Tibial nerve (tissue), 4 donors: ENCODE data around the gene SMIM38. TPM values are rescaled to one million over a fixed set of nuclear protein-coding genes. Genes with fewer than 3 reads are reported as not detected.
"Not testable (repeated sequence)": the region's sequence is repeated elsewhere in the genome, so short reads cannot be mapped to it uniquely, and the experiment has no call there.

Experiments
- DNase-seq, 2 donors: peaks; one replicate each; pipeline ENCODE4 v3.0.0-alpha.2; 2019; ENCODE audit warnings: low spot score in 2 of 2
- H3K27ac ChIP-seq, 4 donors: fragments of 200-600 bp; sonication (generic) in 3 of 4; one replicate each; pipeline ENCODE4 v1.5.1; 2017 to 2019; ENCODE audit warnings: mild to moderate bottlenecking in 1 of 4
- H3K27me3 ChIP-seq, 2 donors: fragments of 200-600 bp; sonication (generic) in 1 of 2; one replicate each; pipeline versions ENCODE4 v1.5.1 to v1.6.0; 2017 to 2019
- H3K36me3 ChIP-seq, 3 donors: fragments of 200-600 bp; sonication (generic); one replicate each; pipeline ENCODE4 v1.5.1; 2018 to 2019
- H3K4me1 ChIP-seq, 4 donors: fragments of 200-600 bp; sonication (generic) in 3 of 4; one replicate each; pipeline ENCODE4 v1.5.1; 2017 to 2019
- H3K4me3 ChIP-seq, 4 donors: fragments of 200-600 bp; sonication (generic) in 3 of 4; one replicate each; pipeline ENCODE4 v1.5.1; 2017 to 2019; ENCODE audit warnings: mild to moderate bottlenecking in 1 of 4, moderate library complexity in 1 of 4
- H3K9me3 ChIP-seq, 4 donors: fragments of 200-600 bp; sonication (generic) in 3 of 4; one replicate each; pipeline ENCODE4 v1.5.1; 2017 to 2019
- EP300 ChIP-seq, 2 donors: sonication (generic); formaldehyde crosslinking; IDR thresholded peaks; one replicate each; pipeline ENCODE4 v1.6.1; 2017; ENCODE audit warnings: antibody characterized with exemption in 2 of 2, mild to moderate bottlenecking in 1 of 2
- POLR2A ChIP-seq, 2 donors: fragments of 450-650 bp; IDR thresholded peaks; one replicate each; pipeline ENCODE4 v1.6.1; 2017; ENCODE audit warnings: antibody characterized with exemption in 2 of 2, mild to moderate bottlenecking in 2 of 2, moderate library complexity in 2 of 2
- WGBS, 2 donors: methylation state at CpG; one replicate each; pipeline ENCODE4 v1.1.5; 2018; 5-methylcytosine and 5-hydroxymethylcytosine counted together
- total RNA-seq, 4 donors: library from RNA; depleted of rRNA; stranded (reverse); fragments of >200 nt; gene quantifications; one replicate each; pipeline ENCODE4 v1.1.0, GENCODE V29; 2016
- TF ChIP-seq, protein P1 (sequence below), 5 experiments: fragments of 200-600 bp in 3 of 5; fragments of 450-650 bp in 2 of 5; sonication (generic) in 3 of 5; IDR thresholded peaks; one replicate each; pipeline ENCODE4 v1.5.1; 2016 to 2019; ENCODE audit warnings: antibody characterized with exemption in 5 of 5, mild to moderate bottlenecking in 3 of 5, moderate library complexity in 2 of 5

The SMIM38 gene
- total RNA-seq, 4 donors from 2014 or later: 3.3 to 4.6 (median 4.1) TPM

DNA sequence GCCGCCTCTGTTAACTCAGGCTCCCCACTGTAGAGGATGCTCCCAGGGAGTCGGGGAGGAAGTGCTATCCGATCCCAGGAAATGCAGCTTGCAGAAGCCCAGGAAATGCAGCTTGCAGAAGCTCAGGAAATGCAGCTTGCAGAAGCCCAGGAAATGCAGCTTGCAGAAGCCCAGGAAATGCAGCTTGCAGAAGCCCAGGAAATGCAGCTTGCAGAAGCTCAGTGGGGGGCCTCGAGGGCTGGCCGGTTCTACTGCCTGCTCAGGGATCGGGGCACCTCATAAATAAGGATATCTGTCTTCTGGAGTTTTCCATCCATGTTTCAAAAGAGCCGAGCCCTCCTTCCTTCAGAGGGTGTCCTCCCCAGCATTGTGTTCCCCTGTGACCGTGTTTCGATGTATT is 25.1 kb upstream of the SMIM38 start:
- Histone ChIP-seq H3K36me3 (no peaks in the 10 kb centered on the region), H3K27ac (peak overlapping the region in 1 of 4 donors; percentile 69), H3K4me1 (peaks cover 0 to 13% (median 2%) of the 10 kb centered on the region in 4 donors), H3K9me3 (peaks cover 0 to 20% (median 0%) of the 10 kb centered on the region in 4 donors), H3K27me3 (no peaks in the 10 kb centered on the region), H3K4me3 (no peak overlapping the region)
- TF ChIP-seq, protein P1, sequence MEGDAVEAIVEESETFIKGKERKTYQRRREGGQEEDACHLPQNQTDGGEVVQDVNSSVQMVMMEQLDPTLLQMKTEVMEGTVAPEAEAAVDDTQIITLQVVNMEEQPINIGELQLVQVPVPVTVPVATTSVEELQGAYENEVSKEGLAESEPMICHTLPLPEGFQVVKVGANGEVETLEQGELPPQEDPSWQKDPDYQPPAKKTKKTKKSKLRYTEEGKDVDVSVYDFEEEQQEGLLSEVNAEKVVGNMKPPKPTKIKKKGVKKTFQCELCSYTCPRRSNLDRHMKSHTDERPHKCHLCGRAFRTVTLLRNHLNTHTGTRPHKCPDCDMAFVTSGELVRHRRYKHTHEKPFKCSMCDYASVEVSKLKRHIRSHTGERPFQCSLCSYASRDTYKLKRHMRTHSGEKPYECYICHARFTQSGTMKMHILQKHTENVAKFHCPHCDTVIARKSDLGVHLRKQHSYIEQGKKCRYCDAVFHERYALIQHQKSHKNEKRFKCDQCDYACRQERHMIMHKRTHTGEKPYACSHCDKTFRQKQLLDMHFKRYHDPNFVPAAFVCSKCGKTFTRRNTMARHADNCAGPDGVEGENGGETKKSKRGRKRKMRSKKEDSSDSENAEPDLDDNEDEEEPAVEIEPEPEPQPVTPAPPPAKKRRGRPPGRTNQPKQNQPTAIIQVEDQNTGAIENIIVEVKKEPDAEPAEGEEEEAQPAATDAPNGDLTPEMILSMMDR (IDR thresholded peaks at IDR 0.05): no peak
- TF ChIP-seq EP300 (IDR thresholded peaks at IDR 0.05) (no peak), POLR2A (IDR thresholded peaks at IDR 0.05) (no peak)
- 64 to 68% methylated on average over 9 of the region's 9 CpGs for WGBS, 2 donors
- DNase-seq: peak in 1 of 2 donors; percentile 4

DNA sequence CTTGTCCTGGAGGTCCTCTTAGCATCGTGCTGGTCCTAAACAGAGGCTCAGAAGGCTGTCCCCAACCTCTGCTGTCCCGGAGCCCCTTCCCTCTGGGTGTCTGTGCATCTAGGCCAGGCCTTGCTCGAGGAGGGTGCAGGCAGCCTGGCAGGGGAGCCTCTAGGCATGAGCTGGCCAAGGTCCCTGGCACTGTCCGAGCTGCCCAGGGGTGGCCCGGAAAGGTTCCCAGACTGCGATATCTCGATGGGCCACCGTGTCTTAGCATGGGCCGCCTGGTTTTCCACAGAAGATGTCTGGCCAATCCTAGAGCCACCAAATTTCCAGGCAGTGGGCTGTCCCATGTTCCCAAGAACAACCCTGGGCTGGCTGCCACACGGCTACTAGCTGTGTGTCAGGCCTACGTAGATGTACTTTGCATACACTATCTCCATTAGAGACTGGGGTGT is 24.6 kb upstream of the SMIM38 start:
- peaks cover 0 to 13% (median 2%) of the 10 kb centered on the region in 4 donors for H3K4me1 ChIP-seq
- TF ChIP-seq, protein P1 (IDR thresholded peaks at IDR 0.05): no peak
- no peak for TF ChIP-seq POLR2A (IDR thresholded peaks at IDR 0.05)
- no peak for TF ChIP-seq EP300 (IDR thresholded peaks at IDR 0.05)
- peak in 1 of 2 donors; percentile 3 for DNase-seq
- H3K9me3 ChIP-seq: peaks cover 0 to 20% (median 0%) of the 10 kb centered on the region in 4 donors
- 65 to 81% methylated on average over 5 to 10 of the region's 11 CpGs for WGBS, 2 donors
- no peaks in the 10 kb centered on the region for H3K27me3 ChIP-seq
- no peak overlapping the region for H3K4me3 ChIP-seq
- H3K27ac ChIP-seq: peak overlapping the region in 2 of 4 donors; percentile 40 to 69
- H3K36me3 ChIP-seq: no peaks in the 10 kb centered on the region

DNA sequence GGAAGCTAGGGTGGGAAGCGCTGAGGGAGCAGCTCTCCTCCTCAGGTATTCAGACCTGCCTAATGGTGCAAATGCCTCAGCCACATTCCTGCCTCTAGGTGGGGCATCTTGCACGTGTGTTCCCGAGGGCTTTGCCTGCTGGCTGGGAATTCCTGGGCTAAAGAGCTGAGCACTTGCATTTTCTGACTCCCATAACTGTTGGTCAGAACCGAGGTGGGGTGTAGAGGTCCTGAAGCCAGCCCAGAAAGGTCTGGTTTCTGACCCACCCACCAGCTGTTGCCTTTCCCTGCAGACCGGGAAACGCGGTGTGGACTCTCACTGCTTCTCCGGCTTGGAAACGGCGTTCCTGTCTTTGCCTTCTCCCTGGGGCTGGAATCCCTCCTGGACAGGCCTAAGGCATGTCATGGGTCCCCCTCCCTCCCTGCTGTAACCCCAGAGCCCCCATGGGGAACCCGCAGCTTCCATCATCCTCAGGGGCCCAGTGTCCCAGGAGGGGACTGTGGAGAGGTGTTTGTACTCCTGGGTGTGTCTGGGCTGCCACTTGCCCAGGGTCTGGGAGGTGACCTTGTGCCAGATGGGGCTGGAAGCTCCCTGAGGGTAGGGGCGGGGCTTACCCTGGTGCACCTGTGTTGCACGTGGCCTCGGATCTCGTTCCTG is 24.0 kb upstream of the SMIM38 start:
- H3K27ac ChIP-seq: peak overlapping the region in 3 of 4 donors; percentile 18 to 69 (median 50)
- TF ChIP-seq POLR2A (IDR thresholded peaks at IDR 0.05) (no peak), EP300 (IDR thresholded peaks at IDR 0.05) (peak in 1 of 2 donors; percentile 51)
- TF ChIP-seq, protein P1 (IDR thresholded peaks at IDR 0.05): peak; percentile 74 to 94 (median 78)

DNA sequence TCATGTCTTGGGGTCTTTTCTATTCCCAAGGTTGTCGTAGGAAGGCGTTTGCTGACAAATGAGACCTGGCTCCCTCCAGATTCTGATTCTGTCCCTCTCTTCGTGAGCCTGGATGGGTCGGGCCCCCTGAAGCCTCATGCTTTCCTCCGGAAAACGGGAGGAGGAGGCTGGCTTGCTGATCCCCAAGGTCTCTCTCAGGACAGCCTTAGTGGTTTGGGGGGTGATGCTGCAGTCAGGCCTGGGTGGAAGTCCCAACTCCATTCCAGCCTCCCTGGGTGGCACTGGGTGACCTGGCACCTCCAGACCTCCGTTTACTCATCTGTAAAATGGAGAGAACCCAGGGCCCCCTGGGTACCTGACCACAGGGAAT is 23.4 kb upstream of the SMIM38 start:
- no peaks in the 10 kb centered on the region for H3K27me3 ChIP-seq
- peaks cover 0 to 20% (median 0%) of the 10 kb centered on the region in 4 donors for H3K9me3 ChIP-seq
- H3K4me3 ChIP-seq: no peak overlapping the region
- H3K27ac ChIP-seq: peak overlapping the region in 2 of 4 donors; percentile 50 to 69
- H3K36me3 ChIP-seq: peaks cover 0 to 6% (median 0%) of the 10 kb centered on the region in 3 donors
- 87% methylated on average over 7 of the region's 7 CpGs for WGBS, 2 donors
- DNase-seq: no peak
- TF ChIP-seq, protein P1 (IDR thresholded peaks at IDR 0.05): no peak
- TF ChIP-seq POLR2A (IDR thresholded peaks at IDR 0.05): no peak
- peaks cover 0 to 13% (median 2%) of the 10 kb centered on the region in 4 donors for H3K4me1 ChIP-seq

More for the DNA sequence above, 24.0 kb upstream of the SMIM38 start:
- Histone ChIP-seq H3K4me1 (peaks cover 0 to 13% (median 2%) of the 10 kb centered on the region in 4 donors), H3K9me3 (peaks cover 0 to 20% (median 0%) of the 10 kb centered on the region in 4 donors), H3K27me3 (no peaks in the 10 kb centered on the region), H3K4me3 (no peak overlapping the region), H3K36me3 (peaks cover 0 to 6% (median 0%) of the 10 kb centered on the region in 3 donors)
- DNase-seq: peak; percentile 50 to 66
- 32 to 33% methylated on average over 10 to 11 of the region's 15 CpGs for WGBS, 2 donors

DNA sequence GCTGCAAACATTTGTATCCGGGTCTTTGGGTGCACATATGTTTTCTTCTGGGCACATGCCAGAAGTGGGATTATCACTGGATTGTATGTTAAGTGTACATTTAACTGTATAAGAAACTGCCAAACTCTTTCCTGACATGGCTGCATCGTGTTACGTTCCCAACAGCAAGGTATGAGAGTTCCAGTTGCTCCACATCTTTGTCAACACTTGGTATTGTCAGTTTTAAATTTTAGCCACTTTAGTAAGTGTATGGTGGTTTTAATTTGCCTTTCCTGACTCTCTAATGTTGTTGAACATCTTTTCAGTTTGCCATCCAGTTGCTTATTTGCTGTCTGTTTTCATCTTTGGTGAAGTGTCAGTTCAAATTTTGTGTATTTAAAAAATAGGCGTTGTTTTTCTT is 22.5 kb upstream of the SMIM38 start:
- 91% methylated on average over 4 of the region's 4 CpGs for WGBS, 2 donors
- peaks cover 0 to 7% (median 0%) of the 10 kb centered on the region in 3 donors for H3K36me3 ChIP-seq
- DNase-seq: no peak
- H3K4me1 ChIP-seq: peaks cover 0 to 23% (median 2%) of the 10 kb centered on the region in 4 donors
- no peak overlapping the region for H3K27ac ChIP-seq
- H3K4me3 ChIP-seq: no peak overlapping the region
- no peaks in the 10 kb centered on the region for H3K27me3 ChIP-seq
- TF ChIP-seq, protein P1 (IDR thresholded peaks at IDR 0.05): no peak
- TF ChIP-seq EP300 (IDR thresholded peaks at IDR 0.05) (no peak), POLR2A (IDR thresholded peaks at IDR 0.05) (no peak)
- H3K9me3 ChIP-seq: peaks cover 0 to 14% (median 0%) of the 10 kb centered on the region in 4 donors

DNA sequence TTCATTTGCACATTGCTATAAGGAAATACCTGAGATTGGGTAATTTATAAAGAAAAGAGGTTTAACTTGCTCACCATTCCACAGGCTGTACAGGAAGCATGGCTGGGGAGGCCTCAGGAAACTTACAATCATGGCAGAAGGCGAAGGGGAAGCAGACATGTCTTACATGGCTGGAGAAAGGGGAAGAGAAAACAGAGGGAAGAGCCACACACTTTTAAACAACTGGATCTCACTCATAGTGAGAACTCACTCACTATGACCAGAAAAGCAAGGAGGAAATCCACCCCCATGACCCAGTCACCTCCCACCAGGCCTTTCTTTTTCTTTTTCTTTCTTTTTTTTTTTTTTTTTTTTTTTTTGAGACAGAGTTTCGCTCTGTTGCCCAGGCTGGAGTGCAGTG is 21.6 kb upstream of the SMIM38 start:
- H3K36me3 ChIP-seq: peaks cover 0 to 16% (median 0%) of the 10 kb centered on the region in 3 donors
- H3K4me1 ChIP-seq: peaks cover 0 to 24% (median 2%) of the 10 kb centered on the region in 4 donors
- not testable (repeated sequence) for H3K27ac ChIP-seq, H3K4me3 ChIP-seq, H3K27me3 ChIP-seq, H3K9me3 ChIP-seq, DNase-seq
- WGBS, 2 donors: 76 to 90% methylated on average over 2 of the region's 2 CpGs
